B cell (primary cell): ENCODE results near the gene KATNAL1. TPM values are rescaled to one million over a fixed set of nuclear protein-coding genes. Genes with fewer than 3 reads are reported as not detected.
"Not testable (repeated sequence)": the region's sequence is repeated elsewhere in the genome, so short reads cannot be mapped to it uniquely, and the experiment has no call there.

Experiments
- ATAC-seq: fragments of 200-7000 bp; cut with Tn5 transposase; one replicate; pipeline ENCODE4 v1.10.0; 2021; ENCODE audit warnings: low read depth, mild to moderate bottlenecking, moderate number of reproducible peaks, moderate library complexity
- CTCF ChIA-PET: fragments of 350-600 bp; sonication (Branson Sonifier 250); formaldehyde crosslinking; loops from one replicate; lab custom pipeline; 2021; ENCODE audit warnings: antibody characterized with exemption, inconsistent platforms; lab: Charles Lee
- POLR2A ChIA-PET: fragments of 350-600 bp; sonication (Branson Sonifier 250); formaldehyde crosslinking; loops from one replicate; lab custom pipeline; 2021; ENCODE audit warnings: antibody characterized with exemption; lab: Charles Lee
- DNase-seq: peaks from one replicate; pipeline ENCODE4 v3.0.0; 2013
- H2AFZ ChIP-seq: 2 replicates; pipeline ENCODE4 v1.6.1; 2012; ENCODE audit warnings: mild to moderate bottlenecking, low read depth, low read length; ENCODE audit not compliant: insufficient read depth, poor library complexity, severe bottlenecking
- H3K27ac ChIP-seq, 2 donors: 1 replicate in 1 of 2; 2 replicates in 1 of 2; pipeline ENCODE4 v1.5.1; 2012 to 2013; ENCODE audit warnings: low read length in 2 of 2, mild to moderate bottlenecking in 2 of 2, moderate library complexity in 1 of 2
- H3K27me3 ChIP-seq, 4 experiments: fragments of 200-600 bp in 1 of 4; sonication (generic) in 1 of 4; replicated peaks in 1 of 4; 1 replicate in 2 of 4; 2 replicates in 2 of 4; pipeline versions ENCODE4 v1.6.1 to v1.7.0; 2013 to 2016; ENCODE audit warnings: low read length in 3 of 4, mild to moderate bottlenecking in 2 of 4, mixed read lengths in 1 of 4, moderate library complexity in 1 of 4; ENCODE audit not compliant: insufficient read depth in 4 of 4, control insufficient read depth in 3 of 4; ENCODE audit errors: control extremely low read depth in 1 of 4
- H3K36me3 ChIP-seq, 2 experiments: replicated peaks in 1 of 2; 1 replicate in 1 of 2; 2 replicates in 1 of 2; pipeline versions ENCODE4 v1.6.1 to v1.7.1; 2013; ENCODE audit warnings: low read length in 1 of 2; ENCODE audit not compliant: insufficient read depth in 2 of 2, control insufficient read depth in 1 of 2; ENCODE audit errors: control extremely low read depth in 1 of 2, extremely low read depth in 1 of 2
- H3K4me1 ChIP-seq, 2 donors: fragments of 200-600 bp in 1 of 2; sonication (generic) in 1 of 2; 1 replicate in 1 of 2; 2 replicates in 1 of 2; pipeline versions ENCODE4 v1.5.1 to v1.6.1; 2013 to 2017; ENCODE audit warnings: low read length in 2 of 2; ENCODE audit not compliant: control insufficient read depth in 2 of 2, insufficient read depth in 2 of 2
- H3K4me2 ChIP-seq: replicated peaks from 2 replicates; pipeline ENCODE3; 2012; ENCODE audit warnings: mild to moderate bottlenecking, low read depth, low read length; ENCODE audit not compliant: poor library complexity, severe bottlenecking
- H3K4me3 ChIP-seq, 5 experiments: fragments of 200-600 bp in 1 of 5; sonication (generic) in 1 of 5; 1 replicate in 3 of 5; 2 replicates in 2 of 5; pipeline versions ENCODE4 v1.5.1 to v1.7.0; 2011 to 2016; ENCODE audit warnings: low read length in 4 of 5, mild to moderate bottlenecking in 4 of 5, low read depth in 2 of 5, control low read depth in 1 of 5, moderate library complexity in 1 of 5; ENCODE audit not compliant: insufficient read depth in 1 of 5; ENCODE audit errors: control extremely low read depth in 1 of 5, extremely low read depth in 1 of 5
- H3K79me2 ChIP-seq: fragments of 200-600 bp; sonication (generic); one replicate; pipeline ENCODE4 v1.6.0; 2016; ENCODE audit warnings: low read length; ENCODE audit not compliant: control insufficient read depth, insufficient read depth
- H3K9ac ChIP-seq: fragments of 200-600 bp; sonication (generic); 2 replicates; pipeline ENCODE4 v1.6.1; 2017; ENCODE audit warnings: mild to moderate bottlenecking, low read length, moderate library complexity
- H3K9me3 ChIP-seq, 3 donors: one replicate each; pipeline versions ENCODE4 v1.6.1 to v1.7.1; 2013; ENCODE audit warnings: low read length in 2 of 3; ENCODE audit not compliant: control insufficient read depth in 2 of 3, insufficient read depth in 1 of 3; ENCODE audit errors: control extremely low read depth in 1 of 3
- H4K20me1 ChIP-seq: 2 replicates; pipeline ENCODE4 v1.6.0; 2012; ENCODE audit warnings: mild to moderate bottlenecking, low read length; ENCODE audit not compliant: insufficient read depth, control insufficient read depth, poor library complexity, severe bottlenecking
- H3K27ac Mint-ChIP-seq: one replicate; pipeline ENCODE4 v1.8.0; 2021; ENCODE audit warnings: mixed read lengths
- H3K27me3 Mint-ChIP-seq: one replicate; pipeline ENCODE4 v1.8.0; 2021; ENCODE audit warnings: mixed read lengths
- H3K4me1 Mint-ChIP-seq: one replicate; pipeline ENCODE4 v1.8.0; 2021; ENCODE audit warnings: mixed read lengths
- H3K4me3 Mint-ChIP-seq: one replicate; pipeline ENCODE4 v1.8.0; 2021; ENCODE audit warnings: mixed read lengths
- H3K9me3 Mint-ChIP-seq: one replicate; pipeline ENCODE4 v1.8.0; 2022; ENCODE audit warnings: mixed read lengths; ENCODE audit not compliant: insufficient read depth
- EZH2 ChIP-seq: IDR thresholded peaks from 2 replicates; pipeline ENCODE4 v1.6.1; 2012; ENCODE audit warnings: borderline replicate concordance, low read depth, mild to moderate bottlenecking, moderate library complexity, low read length; ENCODE audit not compliant: insufficient read depth, poor library complexity, severe bottlenecking
- WGBS: methylation state at CpG from one replicate; pipeline ENCODE4 v1.1.5; 2013; ENCODE audit warnings: missing lambda C conversion rate; ENCODE audit not compliant: insufficient coverage; 5-methylcytosine and 5-hydroxymethylcytosine counted together
- intact Hi-C: fragments of 100-400 bp; cut with micrococcal nuclease; formaldehyde crosslinking; loops from one replicate; pipeline ENCODE4 v1.10.0; 2022
- polyA plus RNA-seq: library from polyadenylated mRNA; depleted of rRNA; stranded (reverse); fragments of >200 nt; gene quantifications from 2 replicates; pipeline ENCODE4 v1.2.3, GENCODE V29; 2012
- total RNA-seq, 2 donors: library from RNA; stranded (reverse); fragments of 120-200 nt in 1 of 2; gene quantifications; 1 replicate in 1 of 2; 2 replicates in 1 of 2; pipeline versions ENCODE4 v1.2.3 to v1.2.4, GENCODE V29; 2013 to 2022
- TF ChIP-seq, protein P1 (sequence below): fragments of 200-600 bp; IDR thresholded peaks from one replicate; pipeline ENCODE4 v1.8.0; 2022; ENCODE audit warnings: antibody characterized with exemption, mild to moderate bottlenecking

Gene KATNAL1
- total and polyA plus RNA-seq, 2 donors (not counting 1 experiment from before 2014, with no cell fraction given): 2.7 to 21.9 TPM

DNA sequence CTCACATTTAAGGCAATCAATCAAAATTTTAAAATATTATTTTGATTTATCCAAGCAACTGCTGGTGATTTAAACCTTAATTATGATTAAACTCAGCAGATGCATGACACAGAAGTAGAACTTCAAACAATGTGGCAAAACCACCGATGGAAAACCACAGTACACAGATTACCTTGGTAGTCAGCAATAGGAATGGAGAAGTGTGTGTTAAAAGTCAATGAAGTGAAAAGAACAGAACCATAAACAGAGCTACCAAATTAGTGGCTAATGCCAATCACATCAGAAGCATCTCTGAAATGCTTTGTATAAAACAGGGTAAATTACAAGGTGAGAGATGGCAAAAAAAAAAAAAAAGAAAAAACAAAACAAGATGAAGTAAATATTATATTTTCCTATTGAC, 31.2 kb downstream of the KATNAL1 start:
- intact Hi-C loops: no loop called here
- no peaks in the 10 kb centered on the region for H4K20me1 ChIP-seq
- H3K79me2 ChIP-seq: peaks cover 9% of the 10 kb centered on the region
- H3K27me3 ChIP-seq: no peaks in the 10 kb centered on the region
- ATAC-seq: peak; percentile 54
- ChIA-PET POLR2A (no interaction called here), CTCF (interaction anchor here (1.0 kb wide), 1 partner anchor 143 kb away, joined by 3 read pairs; no protein-coding TSS in a partner anchor)
- no peak overlapping the region for H3K4me3 Mint-ChIP-seq
- peaks cover 2 to 10% of the 10 kb centered on the region in 2 experiments for H3K36me3 ChIP-seq
- H3K4me1 Mint-ChIP-seq: peaks cover 25% of the 10 kb centered on the region
- no peak overlapping the region for H3K9ac ChIP-seq
- H3K9me3 ChIP-seq: peaks cover 0 to 2% (median 1%) of the 10 kb centered on the region in 3 donors
- H3K4me1 ChIP-seq: peaks cover 3 to 6% of the 10 kb centered on the region in 2 donors
- no peak overlapping the region for H3K27ac Mint-ChIP-seq
- peak overlapping the region; percentile 1 for H3K4me2 ChIP-seq
- no peak overlapping the region for H3K27ac ChIP-seq
- no peak overlapping the region for H2AFZ ChIP-seq
- TF ChIP-seq, protein P1, sequence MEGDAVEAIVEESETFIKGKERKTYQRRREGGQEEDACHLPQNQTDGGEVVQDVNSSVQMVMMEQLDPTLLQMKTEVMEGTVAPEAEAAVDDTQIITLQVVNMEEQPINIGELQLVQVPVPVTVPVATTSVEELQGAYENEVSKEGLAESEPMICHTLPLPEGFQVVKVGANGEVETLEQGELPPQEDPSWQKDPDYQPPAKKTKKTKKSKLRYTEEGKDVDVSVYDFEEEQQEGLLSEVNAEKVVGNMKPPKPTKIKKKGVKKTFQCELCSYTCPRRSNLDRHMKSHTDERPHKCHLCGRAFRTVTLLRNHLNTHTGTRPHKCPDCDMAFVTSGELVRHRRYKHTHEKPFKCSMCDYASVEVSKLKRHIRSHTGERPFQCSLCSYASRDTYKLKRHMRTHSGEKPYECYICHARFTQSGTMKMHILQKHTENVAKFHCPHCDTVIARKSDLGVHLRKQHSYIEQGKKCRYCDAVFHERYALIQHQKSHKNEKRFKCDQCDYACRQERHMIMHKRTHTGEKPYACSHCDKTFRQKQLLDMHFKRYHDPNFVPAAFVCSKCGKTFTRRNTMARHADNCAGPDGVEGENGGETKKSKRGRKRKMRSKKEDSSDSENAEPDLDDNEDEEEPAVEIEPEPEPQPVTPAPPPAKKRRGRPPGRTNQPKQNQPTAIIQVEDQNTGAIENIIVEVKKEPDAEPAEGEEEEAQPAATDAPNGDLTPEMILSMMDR: no peak
- no peak for TF ChIP-seq EZH2
- no peak overlapping the region for H3K4me3 ChIP-seq
- no peaks in the 10 kb centered on the region for H3K27me3 Mint-ChIP-seq
- no CpG with 5 or more reads among the region's 1 CpG for WGBS
- peak; percentile 37 for DNase-seq
- H3K9me3 Mint-ChIP-seq: no peaks in the 10 kb centered on the region

DNA sequence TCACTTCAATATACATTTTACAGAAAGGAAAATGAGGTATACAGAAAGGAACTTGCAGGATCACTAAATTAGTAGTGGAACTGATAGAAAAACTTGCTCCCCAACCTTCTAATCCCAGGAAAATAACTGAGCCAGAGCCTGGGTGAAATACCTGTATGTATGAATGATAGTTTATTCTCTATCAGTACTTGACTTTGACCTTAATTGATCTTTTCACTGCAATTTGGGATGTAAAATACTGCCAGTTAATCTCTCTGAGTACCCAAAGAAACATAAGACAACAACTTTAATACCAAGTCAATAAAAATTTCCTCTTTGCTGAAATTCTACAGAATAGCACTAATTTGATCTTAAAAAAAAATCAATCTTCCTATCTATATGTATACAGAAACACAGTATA, 33.3 kb downstream of the KATNAL1 start:
- Histone ChIP-seq H3K27ac (no peak overlapping the region), H2AFZ (no peak overlapping the region), H3K79me2 (peaks cover 9% of the 10 kb centered on the region), H3K4me3 (no peak overlapping the region), H3K9ac (no peak overlapping the region), H3K27me3 (no peaks in the 10 kb centered on the region), H3K36me3 (peaks cover 0 to 2% of the 10 kb centered on the region in 2 experiments), H3K4me1 (peaks cover 3 to 6% of the 10 kb centered on the region in 2 donors), H3K4me2 (no peak overlapping the region), H3K9me3 (peaks cover 0 to 2% (median 1%) of the 10 kb centered on the region in 3 donors), H4K20me1 (no peaks in the 10 kb centered on the region)
- ATAC-seq (no peak), DNase-seq (no peak)
- Mint-ChIP-seq H3K4me3 (no peak overlapping the region), H3K27me3 (no peaks in the 10 kb centered on the region), H3K9me3 (no peaks in the 10 kb centered on the region), H3K4me1 (peaks cover 25% of the 10 kb centered on the region), H3K27ac (no peak overlapping the region)
- POLR2A ChIA-PET: no interaction called here
- intact Hi-C loops: no loop called here
- no peak for TF ChIP-seq EZH2
- TF ChIP-seq, protein P1: no peak
- CTCF ChIA-PET: no interaction called here

DNA sequence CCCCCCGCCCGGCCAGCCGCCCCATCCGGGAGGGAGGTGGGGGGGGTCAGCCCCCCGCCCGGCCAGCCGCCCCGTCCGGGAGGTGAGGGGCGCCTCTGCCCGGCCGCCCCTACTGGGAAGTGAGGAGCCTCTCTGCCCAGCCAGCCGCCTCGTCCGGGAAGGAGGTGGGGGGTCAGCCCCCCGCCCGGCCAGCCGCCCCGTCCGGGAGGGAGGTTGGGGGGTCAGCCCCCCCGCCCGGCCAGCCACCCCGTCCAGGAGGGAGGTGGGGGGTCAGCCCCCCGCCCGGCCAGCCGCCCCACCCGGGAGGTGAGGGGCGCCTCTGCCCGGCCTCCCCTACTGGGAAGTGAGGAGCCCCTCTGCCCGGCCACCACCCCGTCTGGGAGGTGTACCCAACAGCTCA, 37.3 kb downstream of the KATNAL1 start:
- H3K4me2 ChIP-seq, H3K36me3 ChIP-seq, H3K27me3 Mint-ChIP-seq, H3K27me3 ChIP-seq, DNase-seq, ATAC-seq, H3K9ac ChIP-seq, H3K79me2 ChIP-seq, H3K4me1 Mint-ChIP-seq, H3K4me3 Mint-ChIP-seq, H3K4me1 ChIP-seq, H3K4me3 ChIP-seq, intact Hi-C loops, H3K9me3 Mint-ChIP-seq, H3K9me3 ChIP-seq, CTCF ChIA-PET, H3K27ac ChIP-seq, H4K20me1 ChIP-seq, POLR2A ChIA-PET, H2AFZ ChIP-seq, H3K27ac Mint-ChIP-seq: not testable (repeated sequence)
- 100% methylated on average over 3 of the region's 31 CpGs for WGBS
